Subcutaneous abdominal adipose tissue (tissue), 5 donors: ENCODE data around the gene ERC2.

Experiments used
- H3K27ac ChIP-seq: one replicate; pipeline ENCODE4 v1.7.0; 2013; ENCODE audit warnings: low read depth, mild to moderate bottlenecking, inconsistent platforms, low read length, moderate library complexity
- H3K27me3 ChIP-seq, 5 donors: one replicate each; pipeline ENCODE4 v1.7.0; 2013; ENCODE audit warnings: low read length in 5 of 5, inconsistent platforms in 1 of 5; ENCODE audit not compliant: control insufficient read depth in 5 of 5, insufficient read depth in 4 of 5
- H3K36me3 ChIP-seq, 5 donors: one replicate each; pipeline ENCODE4 v1.7.0; 2013; ENCODE audit warnings: low read length in 5 of 5; ENCODE audit not compliant: control insufficient read depth in 5 of 5, insufficient read depth in 5 of 5
- H3K4me1 ChIP-seq, 5 donors: one replicate each; pipeline ENCODE4 v1.7.0; 2013; ENCODE audit warnings: low read length in 5 of 5, mild to moderate bottlenecking in 3 of 5, moderate library complexity in 1 of 5; ENCODE audit not compliant: control insufficient read depth in 5 of 5, insufficient read depth in 5 of 5
- H3K4me3 ChIP-seq, 5 donors: one replicate each; pipeline ENCODE4 v1.7.0; 2013; ENCODE audit warnings: low read length in 5 of 5, low read depth in 1 of 5
- H3K9ac ChIP-seq, 5 donors: one replicate each; pipeline ENCODE4 v1.7.0; 2013; ENCODE audit warnings: low read length in 5 of 5, mild to moderate bottlenecking in 4 of 5, moderate library complexity in 3 of 5
- H3K9me3 ChIP-seq, 5 donors: one replicate each; pipeline ENCODE4 v1.7.0; 2013; ENCODE audit warnings: low read length in 5 of 5; ENCODE audit not compliant: control insufficient read depth in 5 of 5
- donor health status: healthy.
- donor health status: healthy.
- donor health status: healthy.
- donor health status: healthy.
- donor health status: healthy.

The ERC2 gene

DNA sequence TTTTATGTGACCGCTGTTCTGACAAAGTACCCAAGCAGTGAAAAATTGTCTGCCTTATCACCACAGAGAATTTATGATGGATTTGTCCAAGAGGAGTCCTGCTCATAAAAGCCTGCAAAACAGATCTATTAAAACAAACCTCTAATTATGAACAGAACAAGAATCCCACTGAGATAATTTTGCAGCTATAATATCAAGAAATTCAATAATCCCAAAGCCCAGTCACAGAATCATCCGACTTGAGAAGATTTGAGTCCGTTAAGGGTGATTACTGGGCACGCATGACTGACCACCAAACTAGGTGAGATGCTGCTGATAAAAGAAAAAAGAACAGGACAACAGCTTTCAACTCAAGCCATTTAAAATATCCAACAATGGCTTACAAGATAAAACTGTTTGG lies 750.2 kb downstream of the ERC2 start:
- Histone ChIP-seq H3K27ac (no peak overlapping the region), H3K9ac (no peak overlapping the region), H3K27me3 (peaks cover 0 to 15% (median 3%) of the 10 kb centered on the region in 5 donors), H3K4me1 (no peaks in the 10 kb centered on the region), H3K36me3 (no peaks in the 10 kb centered on the region), H3K9me3 (no peaks in the 10 kb centered on the region), H3K4me3 (no peak overlapping the region)

DNA sequence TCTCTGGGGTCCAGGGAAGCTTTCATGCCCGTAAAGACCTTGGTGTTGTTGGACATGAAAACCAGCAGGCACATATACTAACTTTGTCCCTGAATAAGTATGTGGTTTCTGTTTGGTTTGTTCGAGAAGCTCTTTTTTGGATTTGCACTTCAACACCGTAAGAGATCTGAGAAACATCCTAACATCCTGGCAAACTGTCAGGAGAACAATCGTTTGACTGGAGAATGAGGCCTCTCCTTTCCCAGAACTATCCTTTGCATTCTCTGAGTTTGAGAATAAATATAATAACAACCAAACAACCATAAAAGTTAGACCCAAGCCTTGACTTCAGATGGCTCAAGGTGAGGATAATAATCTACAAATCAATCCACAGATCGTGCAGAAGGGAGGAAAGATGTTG lies 750.8 kb downstream of the ERC2 start:
- H3K9ac ChIP-seq = no peak overlapping the region
- no peak overlapping the region for H3K4me3 ChIP-seq
- no peak overlapping the region for H3K27ac ChIP-seq
- no peaks in the 10 kb centered on the region for H3K36me3 ChIP-seq
- no peaks in the 10 kb centered on the region for H3K9me3 ChIP-seq
- peaks cover 0 to 13% (median 3%) of the 10 kb centered on the region in 5 donors for H3K27me3 ChIP-seq
- H3K4me1 ChIP-seq = no peaks in the 10 kb centered on the region

DNA sequence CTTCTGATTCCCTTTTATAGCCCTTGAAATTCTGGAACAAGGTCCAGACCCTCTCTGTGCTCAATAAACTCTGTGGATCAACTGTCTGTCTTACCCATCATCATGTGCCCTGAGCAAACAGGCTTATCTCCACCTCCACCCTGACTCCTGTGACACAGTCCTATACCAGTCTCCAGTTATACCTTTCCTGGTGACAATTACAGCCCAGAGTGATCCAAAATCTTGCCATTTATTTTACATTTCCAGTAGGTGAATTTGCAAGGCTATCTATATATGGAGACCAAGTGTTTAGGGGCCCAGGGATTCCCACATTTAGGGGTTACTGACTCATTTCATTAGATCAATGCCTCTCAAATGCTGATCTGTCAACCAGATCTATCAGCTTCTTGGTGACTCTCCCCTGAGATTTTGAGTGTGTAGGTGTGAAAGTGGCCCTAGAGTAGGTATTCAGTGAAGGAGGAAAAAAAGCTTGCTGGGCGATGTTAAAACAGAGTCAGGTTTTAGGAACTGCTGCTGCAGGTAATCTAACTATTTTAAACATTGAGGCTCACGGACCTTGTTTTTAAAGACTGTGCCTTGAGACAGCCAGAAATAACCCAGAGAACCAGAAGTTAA lies 751.5 kb downstream of the ERC2 start:
- Histone ChIP-seq H3K4me3 (no peak overlapping the region), H3K36me3 (no peaks in the 10 kb centered on the region), H3K9me3 (no peaks in the 10 kb centered on the region), H3K9ac (no peak overlapping the region), H3K27me3 (peaks cover 0 to 11% (median 0%) of the 10 kb centered on the region in 5 donors), H3K4me1 (no peaks in the 10 kb centered on the region), H3K27ac (no peak overlapping the region)

DNA sequence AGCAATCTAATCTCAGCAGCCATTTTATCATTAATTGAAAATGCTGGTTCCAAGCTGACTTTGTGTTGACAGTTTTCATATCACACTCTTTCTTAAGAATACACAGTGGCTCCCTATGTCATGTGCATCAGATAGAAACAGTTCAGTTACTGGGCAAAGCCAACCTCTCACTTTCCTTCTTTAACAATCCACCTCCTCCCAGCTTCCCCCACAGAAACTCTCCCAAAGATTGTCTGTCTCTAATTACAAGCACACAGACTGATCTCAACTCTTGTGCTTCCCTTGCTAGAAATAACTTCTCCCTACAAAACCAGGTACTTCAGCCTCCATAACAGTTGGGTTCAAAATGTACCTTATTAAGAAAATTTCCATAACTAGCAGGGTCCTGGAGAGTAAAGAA lies 752.2 kb downstream of the ERC2 start:
- H3K27ac ChIP-seq = no peak overlapping the region
- H3K27me3 ChIP-seq = peaks cover 0 to 11% (median 0%) of the 10 kb centered on the region in 5 donors
- no peak overlapping the region for H3K4me3 ChIP-seq
- H3K9me3 ChIP-seq = no peaks in the 10 kb centered on the region
- no peaks in the 10 kb centered on the region for H3K4me1 ChIP-seq
- H3K9ac ChIP-seq = no peak overlapping the region
- no peaks in the 10 kb centered on the region for H3K36me3 ChIP-seq

DNA sequence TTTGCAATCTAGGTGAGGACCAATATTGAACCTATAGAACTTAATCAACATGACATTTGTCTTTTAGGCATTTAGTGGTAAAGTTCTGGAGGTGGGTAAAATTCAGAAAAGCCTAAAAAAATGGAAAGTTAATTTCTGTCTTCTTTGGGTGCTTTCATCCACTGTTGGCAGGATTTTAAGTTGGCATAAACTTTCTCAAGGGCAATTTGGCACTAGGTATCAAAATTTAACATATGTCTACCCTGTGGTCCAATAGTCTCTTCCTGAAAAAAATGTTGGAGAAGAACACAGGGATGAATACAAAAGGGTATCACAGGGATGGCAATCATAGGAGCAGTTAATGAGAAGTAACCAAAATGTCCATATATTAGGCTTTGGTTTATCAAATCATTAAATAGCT lies 754.2 kb downstream of the ERC2 start:
- Histone ChIP-seq H3K4me1 (no peaks in the 10 kb centered on the region), H3K4me3 (no peak overlapping the region), H3K9ac (no peak overlapping the region), H3K9me3 (no peaks in the 10 kb centered on the region), H3K27me3 (peaks cover 0 to 8% (median 0%) of the 10 kb centered on the region in 5 donors), H3K36me3 (no peaks in the 10 kb centered on the region), H3K27ac (no peak overlapping the region)

DNA sequence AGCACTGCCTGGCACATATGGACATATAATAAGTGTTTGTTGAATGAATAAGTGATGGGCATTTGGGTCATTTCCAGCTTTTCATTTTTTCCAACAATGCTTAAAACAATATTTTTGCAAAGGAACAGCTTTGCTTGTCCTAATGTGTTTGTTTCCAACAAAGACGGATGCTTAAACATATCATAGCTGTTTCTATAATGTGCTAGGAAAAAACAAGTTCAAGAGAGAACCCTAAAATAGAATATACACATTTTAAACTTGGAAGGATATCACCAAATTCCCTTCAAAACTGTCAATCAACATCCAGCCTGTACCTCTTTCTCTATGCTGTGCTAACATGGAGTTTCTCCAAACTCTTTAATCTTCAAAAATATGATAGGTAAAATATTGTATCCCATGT lies 756.6 kb downstream of the ERC2 start:
- H3K27me3 ChIP-seq = peaks cover 0 to 6% (median 0%) of the 10 kb centered on the region in 5 donors
- H3K9ac ChIP-seq = no peak overlapping the region
- H3K9me3 ChIP-seq = no peaks in the 10 kb centered on the region
- H3K27ac ChIP-seq = no peak overlapping the region
- H3K4me1 ChIP-seq = no peaks in the 10 kb centered on the region
- no peaks in the 10 kb centered on the region for H3K36me3 ChIP-seq
- no peak overlapping the region for H3K4me3 ChIP-seq

DNA sequence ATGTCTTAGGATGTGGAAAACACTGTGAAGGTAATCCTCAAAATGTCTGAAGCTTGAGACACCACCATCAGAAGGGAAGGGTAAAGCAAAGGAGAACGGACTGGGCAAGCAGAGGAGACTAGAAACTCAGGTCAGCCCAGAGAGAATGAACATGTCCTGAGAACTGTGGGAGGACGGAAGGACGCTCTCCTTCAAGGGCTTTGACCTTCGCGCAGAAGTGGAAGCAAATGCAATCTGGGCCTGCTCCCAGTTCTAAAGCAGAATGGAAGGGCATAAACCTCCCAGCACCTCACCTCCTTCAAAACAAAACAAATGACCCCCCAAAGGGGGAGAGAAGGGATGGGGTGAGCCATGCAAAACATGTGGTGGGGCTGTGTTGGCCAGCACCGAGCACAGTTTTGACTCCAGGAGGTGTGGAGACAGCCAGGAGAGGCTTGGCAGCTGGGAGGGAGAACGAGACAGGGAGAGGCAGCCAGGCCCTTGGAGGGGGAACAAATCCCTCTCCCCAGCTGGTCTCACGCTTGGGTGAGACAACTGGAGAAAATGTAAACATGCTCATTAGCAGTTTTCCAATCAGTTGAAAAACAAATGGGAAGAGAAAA lies 758.8 kb downstream of the ERC2 start:
- H3K27me3 ChIP-seq = peaks cover 0 to 2% (median 0%) of the 10 kb centered on the region in 5 donors
- no peaks in the 10 kb centered on the region for H3K4me1 ChIP-seq
- H3K9me3 ChIP-seq = no peaks in the 10 kb centered on the region
- no peaks in the 10 kb centered on the region for H3K36me3 ChIP-seq
- no peak overlapping the region for H3K27ac ChIP-seq
- no peak overlapping the region for H3K9ac ChIP-seq
- H3K4me3 ChIP-seq = no peak overlapping the region

DNA sequence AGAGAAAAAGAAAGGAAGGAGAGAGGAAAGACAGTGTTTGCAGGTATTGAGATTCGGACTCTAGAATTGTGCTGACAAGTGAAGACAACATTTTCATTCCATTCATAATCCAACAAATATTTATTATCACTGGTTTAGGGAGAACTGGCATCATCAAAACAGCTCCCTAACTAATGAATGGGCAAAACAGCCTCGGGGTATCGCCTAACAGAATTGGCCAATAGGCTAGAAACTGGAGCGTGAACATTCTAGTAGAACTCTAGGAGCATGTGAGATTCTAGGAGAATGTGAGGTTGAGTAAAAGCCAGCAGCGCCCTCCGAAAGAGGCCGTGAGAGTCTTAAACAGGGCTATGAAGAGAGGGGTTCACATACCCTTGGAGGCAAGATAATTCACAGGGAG lies 759.3 kb downstream of the ERC2 start:
- H3K27me3 ChIP-seq = peaks cover 0 to 2% (median 0%) of the 10 kb centered on the region in 5 donors
- no peak overlapping the region for H3K27ac ChIP-seq
- H3K4me1 ChIP-seq = no peaks in the 10 kb centered on the region
- no peaks in the 10 kb centered on the region for H3K36me3 ChIP-seq
- H3K9me3 ChIP-seq = no peaks in the 10 kb centered on the region
- H3K4me3 ChIP-seq = no peak overlapping the region
- H3K9ac ChIP-seq = no peak overlapping the region

DNA sequence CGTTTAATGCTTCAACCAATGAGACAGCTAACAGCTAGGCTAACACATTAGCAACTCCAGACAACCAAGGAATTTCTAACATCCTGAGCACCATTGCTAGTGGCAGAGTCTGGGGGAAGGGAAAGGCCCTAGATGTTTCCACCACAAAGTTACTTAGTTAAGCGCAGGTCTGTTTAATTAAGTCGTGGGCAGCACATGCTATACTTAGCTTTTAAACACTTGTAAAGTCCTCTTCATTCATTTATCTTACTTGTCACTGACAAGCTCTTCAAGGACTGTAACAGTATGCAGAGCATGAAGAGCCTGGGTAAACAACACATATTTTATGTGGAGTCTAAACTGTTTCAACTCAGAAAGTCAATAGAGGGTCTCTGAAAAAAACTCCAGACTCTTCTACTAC lies 760.0 kb downstream of the ERC2 start:
- Histone ChIP-seq H3K4me1 (no peaks in the 10 kb centered on the region), H3K36me3 (no peaks in the 10 kb centered on the region), H3K27me3 (peaks cover 0 to 2% (median 0%) of the 10 kb centered on the region in 5 donors), H3K9me3 (no peaks in the 10 kb centered on the region), H3K4me3 (no peak overlapping the region), H3K27ac (no peak overlapping the region), H3K9ac (no peak overlapping the region)

DNA sequence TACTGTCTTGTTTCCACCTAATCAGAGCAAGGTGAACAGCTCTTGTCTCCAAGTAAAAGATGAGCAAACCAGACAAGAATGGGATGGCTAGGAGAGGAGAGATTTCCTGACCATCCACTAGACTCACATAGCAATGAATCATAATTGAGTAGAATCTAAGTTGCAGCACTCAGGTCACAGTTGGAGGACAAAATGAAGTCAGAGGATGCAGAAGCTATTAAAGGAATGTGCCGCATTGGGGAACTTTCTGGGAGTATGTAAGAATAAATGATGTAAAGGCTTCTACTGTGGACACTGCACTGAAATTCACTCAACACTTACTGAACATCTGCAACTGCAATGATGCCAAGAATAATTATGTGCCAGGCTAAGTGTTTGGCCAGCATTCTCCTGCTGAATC lies 763.7 kb downstream of the ERC2 start:
- Histone ChIP-seq H3K4me3 (no peak overlapping the region), H3K27ac (no peak overlapping the region), H3K4me1 (no peaks in the 10 kb centered on the region), H3K27me3 (peaks cover 0 to 2% (median 0%) of the 10 kb centered on the region in 5 donors), H3K9me3 (no peaks in the 10 kb centered on the region), H3K36me3 (no peaks in the 10 kb centered on the region), H3K9ac (no peak overlapping the region)
